Measurements from ENCODE around the gene OCA2.

Gene OCA2

DNA sequence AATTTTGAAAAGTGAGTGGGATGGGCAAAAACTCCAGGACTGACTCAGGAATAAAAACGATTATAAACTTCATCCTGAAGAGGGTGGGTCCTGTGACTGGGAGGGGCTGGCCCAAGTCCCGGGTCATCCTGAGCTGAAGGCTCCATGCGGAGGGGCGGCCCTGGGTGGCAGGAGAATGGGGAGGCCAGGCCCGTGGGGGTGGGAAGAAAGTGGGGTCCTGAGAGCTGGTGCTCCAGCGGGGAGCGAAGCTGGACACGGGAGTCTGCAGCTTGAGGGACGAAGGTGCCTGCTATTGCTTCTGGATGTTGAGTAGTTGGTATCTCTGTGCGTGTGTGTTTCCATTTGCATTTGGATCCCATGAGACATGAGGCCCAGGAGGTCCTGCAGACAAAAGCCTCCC, 4.7 kb upstream of the OCA2 start:
- no peak for DNase-seq

DNA sequence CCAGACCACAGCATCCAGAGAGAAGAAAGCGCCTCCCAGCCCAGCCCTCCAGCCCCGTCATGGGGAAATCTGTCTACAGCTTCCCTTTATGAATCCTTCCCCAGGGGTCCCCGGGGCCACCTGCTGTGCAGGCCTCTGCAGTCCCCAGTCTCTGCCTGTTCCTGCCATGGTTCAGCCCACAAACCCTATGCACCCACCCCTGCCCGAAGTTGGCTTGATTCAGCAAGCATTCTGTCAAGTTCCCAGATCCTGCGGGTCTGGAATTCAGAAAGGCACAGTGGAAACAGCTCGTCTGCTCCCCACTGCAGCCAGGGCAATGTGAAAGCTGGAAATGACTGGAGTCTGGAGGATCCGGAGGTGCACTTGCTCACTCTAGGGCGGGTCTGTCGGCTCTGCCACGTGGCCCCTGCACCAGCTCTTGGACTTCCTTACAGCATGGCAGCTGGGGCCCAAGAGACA, 2.9 kb upstream of the OCA2 start:
- no peak for DNase-seq

DNA sequence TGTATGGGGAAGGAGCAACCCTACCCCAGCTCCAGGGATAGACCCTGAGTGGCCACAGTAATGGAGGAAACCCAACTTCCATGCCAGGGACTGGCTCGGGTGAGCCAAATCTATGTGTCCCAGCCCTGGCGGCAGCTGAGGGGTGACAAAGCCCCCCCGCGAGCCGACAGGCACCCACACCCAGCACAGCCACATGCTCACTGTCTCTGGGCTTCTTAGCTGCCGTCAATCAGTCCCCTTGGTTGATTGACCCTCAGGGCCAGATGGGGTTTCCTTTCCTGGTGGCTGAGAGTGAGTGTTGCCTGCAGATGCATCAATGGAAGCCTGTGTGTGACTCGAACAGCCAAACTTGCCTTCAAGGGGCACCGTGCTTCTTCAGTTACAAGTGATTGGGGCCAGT, 2.1 kb upstream of the OCA2 start:
- DNase-seq = no peak

DNA sequence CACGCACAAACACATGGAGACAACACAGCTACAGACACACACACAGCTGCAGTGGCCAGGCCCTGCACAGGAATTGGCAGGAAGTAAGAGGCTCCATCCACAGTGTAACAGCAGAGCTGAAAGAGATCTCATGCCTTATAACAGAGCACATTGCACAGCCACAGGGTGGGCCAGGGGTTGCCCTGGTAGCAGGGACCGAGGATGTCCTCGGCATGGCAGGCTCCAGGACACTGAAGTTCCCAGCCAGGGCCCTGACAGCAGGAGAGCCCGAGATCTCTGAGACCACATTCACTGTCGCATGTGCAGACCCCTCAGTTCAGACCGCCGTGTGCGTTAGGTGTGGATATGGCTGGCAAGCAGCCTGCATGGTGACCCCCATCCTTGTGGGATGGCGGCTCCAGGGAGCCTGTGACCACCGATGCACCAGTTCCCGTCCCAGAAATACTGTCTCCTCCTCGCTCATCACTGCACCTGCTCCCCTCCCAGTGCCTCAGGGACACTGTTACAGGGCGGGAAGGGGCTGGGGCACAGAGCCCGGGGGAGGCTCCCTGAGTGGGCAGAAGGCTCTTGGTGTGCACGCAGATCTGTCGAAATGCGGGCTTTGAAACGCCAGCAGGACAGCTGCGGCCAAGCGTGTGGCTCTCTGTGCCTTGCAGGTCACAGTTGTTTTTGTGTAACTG, 1.5 kb upstream of the OCA2 start:
- DNase-seq = no peak

DNA sequence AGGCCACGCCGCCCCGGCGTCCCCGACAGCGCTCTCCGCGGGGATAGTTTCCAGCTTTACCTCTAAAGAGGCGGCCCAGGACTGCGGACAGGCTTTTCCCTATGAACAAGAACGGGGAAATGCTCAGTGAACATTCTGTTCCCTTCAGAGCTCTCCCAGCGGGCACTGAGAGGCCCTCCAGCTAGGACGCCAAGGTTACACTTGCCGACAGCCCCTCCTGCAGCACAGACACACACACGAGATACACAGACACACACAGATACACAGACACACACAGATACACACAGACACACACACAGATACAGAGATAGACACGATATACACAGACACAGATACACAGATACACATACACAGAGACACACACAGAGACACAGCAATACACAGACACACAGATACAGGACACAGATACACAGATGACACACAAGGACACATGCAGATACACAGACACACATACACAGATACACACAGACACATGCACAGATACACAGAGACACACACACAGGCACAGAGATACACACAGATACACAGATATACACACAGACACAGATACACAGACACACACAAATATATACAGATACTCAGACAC, 533 bp upstream of the OCA2 start:
- DNase-seq = no peak

DNA sequence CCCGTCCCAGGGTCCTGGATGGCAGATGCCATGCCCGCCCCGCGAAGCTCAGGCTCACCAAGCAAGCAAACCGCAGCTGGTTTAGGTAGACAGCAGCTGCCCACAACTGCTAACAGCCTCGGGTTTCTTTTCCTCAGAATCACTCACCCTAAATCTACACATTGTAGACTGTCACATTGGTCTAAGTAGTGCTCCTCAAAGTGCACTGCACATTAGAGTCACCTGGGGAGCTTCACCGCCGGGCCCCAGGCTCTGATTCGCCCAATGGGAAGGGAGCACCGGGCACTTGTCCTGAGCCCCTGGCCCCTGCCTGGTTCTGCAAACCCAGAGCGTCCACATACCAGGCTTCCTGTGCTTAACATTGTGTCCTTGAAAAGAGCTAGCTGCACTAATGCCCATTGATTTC, 752 bp downstream of the OCA2 start:
- DNase-seq = no peak

DNA sequence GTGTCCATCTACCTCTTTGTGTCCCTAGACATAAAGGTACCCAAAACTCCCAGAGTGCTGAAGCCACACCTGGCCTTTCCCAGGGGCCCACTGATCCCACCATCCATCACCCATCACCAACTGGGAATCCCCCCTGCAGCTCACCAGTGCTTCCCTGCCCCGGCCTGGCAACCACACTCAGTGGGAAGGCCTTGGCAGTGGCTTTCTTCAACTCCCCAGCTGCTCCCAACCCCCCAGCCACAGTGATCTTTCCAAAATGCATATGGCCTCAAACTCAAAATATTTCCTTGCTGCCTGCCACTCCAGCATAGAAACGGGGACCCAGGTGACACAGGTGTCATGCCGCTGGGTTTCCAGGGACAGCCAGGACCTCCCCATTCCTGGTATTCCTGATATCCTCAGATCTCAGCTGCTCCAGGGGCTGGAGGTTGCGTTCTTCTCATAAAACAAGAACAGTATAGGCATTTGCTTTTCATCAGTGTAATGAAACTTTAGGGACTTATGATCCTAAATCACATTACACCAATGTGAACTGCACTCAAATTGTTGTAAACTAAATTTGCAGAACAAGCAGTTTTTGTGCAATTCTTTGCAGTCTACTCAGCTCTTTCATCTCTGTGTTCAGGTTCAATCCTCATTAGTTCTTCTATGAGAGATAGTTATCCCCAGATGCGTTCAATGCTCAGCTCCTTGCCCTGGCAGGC, 1.3 kb downstream of the OCA2 start:
- no peak for DNase-seq

DNA sequence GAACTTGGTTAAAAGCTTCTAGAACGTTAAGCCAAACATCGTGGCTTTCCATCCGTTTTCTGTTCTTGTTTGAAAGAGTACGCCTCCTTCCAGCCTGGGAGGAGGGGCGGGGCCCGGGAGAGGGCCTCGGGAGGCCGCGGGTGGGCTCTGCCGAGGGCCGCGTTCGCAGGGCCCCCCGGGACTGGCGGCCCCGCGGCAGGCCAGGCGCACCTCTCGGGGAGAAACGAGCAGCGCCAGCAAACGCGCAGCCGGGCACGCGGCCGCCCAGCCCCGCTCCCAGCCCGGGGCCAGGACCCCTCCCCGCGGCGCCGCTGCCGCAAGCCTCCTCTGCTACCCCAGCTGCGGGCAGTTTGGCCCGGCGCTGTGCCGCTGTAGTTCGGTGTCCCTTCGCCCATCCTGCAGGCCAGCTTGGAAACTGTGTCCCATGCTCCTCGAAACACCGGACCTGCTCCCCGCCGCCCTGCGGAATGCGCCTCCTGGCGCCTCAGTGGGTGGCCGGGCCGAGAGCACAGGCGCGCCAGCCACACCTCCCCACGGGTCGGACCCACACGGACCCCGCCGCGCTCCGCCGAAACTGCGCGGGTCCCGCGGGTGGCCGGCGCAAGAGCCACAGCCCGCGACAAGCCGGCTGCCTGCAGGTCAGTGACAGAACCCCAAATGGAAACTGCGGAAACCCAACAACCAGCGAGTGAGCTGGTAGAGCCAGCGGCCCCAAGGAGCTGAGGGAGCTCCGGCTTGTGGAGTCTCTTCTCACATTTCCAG, 2.3 kb downstream of the OCA2 start:
- DNase-seq = no peak

DNA sequence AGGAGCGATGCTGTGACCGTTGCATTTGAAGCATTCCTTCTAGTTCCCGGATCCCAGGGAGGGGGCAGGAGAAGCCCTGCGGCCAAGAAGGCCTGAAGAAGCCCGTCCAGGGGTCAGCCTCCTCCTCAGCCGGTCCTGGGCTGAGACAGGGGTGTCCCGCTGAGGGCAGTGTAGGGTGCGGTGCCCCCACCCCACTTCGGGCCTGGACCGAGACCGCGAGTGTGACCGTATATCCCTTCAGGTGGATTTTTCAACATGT, 2.8 kb downstream of the OCA2 start:
- DNase-seq = no peak

DNA sequence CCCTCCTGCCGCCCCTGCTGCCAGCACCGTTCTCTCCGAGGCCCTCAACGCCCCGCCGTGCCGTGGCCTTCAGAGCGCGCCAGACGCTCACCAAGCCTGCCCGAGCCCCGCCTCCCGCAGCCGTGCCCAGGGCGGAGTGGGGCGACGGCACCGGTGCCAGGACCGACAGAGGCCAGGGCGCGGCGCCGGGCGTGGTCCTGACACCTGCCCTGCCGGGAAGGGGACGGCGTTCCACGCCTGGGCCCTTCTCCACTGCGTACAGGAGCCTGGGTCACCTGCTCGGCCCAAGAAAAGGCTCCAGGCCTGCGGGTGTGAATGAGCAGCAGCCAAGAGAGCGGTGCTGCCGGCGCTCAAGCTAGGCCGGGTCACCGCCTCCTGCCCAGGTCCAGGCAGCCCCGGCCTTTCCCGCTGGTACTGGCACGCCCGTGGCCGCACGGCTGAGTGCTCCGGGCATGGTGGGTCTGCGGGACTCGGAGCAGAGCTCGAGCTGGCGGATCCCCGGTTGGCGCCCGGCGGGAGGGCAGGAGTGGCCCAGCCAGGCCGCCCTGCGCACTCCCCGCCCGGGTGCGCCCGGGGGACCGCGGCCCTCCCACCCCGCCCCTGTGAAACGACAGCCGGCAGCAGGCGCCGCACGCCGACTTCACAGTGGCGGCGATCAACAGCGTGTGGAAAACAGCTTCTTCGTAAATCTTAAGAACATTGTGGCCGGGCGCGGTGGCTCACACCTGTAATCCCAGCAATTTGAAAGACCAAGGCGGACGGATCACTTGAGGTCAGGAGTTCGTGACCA, 4.2 kb downstream of the OCA2 start:
- DNase-seq = no peak

DNA sequence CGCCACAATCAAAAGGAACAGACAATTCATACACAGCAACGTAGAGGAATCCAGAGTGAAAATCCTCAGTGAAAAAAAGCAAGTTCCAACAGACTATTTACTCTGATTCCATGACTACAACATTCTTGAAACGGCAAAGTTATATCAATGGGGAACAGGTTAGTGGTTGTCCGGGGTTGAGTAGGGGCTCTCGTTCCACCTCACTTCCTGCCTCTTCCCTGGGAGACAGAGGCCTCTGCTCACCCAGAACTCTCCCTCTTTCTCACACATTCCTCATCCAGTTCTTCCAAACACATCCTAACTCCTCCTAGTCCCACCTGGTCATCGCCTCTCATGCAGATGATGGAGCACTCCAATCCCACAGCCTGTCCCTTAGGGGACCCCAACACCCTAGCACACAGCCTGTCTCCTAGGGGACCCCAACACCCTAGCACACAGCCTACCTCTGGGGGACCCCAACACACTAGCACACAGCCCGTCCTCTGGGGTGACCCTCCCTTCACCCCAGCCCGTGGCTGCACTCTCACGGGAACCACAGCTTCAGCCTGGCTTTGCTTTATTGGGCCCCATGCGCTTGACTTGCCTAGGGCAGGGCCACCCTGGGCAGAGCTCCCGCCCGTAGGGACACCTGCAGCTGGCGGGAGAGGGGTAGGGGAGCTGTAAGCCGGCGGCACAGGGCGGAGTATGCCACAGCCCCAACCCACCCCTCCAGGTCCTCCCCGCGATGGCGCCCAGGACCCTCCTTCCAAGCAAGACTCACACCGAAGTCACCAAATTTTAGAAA, 5.2 kb downstream of the OCA2 start:
- no peak for DNase-seq

DNA sequence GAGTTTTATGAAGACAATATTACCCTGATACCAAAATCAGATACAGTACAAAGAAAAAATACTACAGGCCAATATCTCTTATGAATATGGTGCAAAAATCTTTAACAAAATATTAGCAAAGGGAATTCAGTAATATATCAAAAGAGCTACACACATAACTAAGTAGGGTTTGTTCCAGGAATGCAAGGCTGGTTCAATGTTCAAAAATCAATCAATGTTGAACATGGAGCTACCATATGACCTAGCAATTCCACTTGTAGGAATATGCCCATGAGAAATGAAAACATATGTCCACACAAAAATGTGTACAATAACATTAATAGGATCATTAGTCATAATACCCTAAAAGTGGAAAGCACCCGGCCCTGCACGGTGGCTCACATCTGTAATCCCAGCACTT, 7.8 kb downstream of the OCA2 start:
- no peak for DNase-seq

DNA sequence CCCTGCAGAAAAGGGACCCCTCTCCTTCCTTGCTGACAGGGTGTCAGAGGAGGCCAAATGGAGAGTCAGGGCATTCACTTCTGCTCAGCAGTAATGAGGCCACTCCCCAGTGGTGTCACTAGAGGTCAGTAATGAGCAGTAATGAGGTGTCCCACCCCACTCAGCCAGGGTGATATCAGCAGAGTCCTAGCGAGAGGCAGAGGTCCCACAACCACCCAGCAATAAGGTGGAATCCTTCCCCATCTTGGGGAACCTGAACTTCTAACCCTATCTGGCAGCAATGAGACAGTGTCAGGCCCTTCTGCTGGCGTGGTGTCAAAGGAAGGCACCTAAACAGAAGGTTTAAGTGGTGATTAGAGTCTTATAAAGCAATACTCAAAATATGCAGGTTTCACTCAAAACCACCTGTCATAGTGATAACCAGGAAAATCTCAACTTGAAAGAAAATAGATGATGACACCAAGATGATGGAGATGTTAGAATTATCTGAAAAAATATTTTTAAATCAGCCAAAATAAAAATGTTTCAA, 12.9 kb downstream of the OCA2 start:
- no peak for DNase-seq

DNA sequence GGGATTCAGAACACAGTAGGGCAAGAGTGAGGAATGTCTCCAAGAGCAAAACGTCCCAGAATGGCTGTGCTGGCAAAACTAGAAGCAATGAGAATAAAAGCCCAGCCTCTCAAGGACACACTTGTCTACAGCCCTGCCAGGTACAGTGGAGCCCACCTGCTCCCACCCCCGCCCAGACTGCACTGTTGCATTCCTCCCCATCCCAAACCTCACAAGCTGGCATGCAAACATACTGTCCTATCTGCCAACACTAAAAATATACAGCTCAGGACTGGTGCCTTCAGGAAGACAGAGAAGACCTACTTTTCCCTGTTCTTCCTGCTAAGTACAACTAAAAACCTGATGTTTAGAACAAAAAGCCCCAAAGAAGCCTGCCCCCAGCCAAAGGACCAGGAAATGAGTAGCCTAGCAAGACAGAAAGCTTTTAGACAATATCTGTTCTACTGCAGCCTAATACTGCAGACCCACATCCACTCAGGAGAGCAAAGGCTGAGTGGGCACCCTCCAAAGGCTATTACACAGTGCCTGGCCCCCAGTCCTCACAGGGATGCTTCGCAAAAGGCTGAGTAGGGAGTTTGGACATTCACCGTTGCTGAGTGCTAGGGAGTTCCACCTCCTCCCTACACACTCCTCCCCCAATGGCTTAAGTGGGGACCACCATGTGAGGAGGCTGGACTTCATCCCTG, 13.5 kb downstream of the OCA2 start:
- no peak for DNase-seq

DNA sequence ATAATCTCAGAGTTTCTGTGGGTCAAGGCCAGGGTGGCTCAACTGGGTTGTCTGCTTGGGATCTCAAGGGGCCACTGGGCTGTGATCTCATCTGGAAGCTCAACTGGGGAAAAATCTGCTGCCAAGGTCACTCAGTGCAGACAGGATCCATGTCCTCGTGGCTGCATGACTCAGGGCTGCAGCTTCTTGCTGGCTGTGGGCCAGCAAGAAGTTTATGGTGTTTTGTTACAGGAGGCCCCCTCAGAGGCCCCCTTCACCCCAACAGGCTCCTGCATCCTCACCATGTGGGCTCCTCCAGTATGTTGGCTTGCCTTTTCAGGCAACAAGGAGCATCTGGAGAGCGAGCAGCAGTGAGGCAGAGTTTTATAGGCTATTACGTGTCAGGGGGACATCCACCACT, 14.6 kb downstream of the OCA2 start:
- DNase-seq = no peak

DNA sequence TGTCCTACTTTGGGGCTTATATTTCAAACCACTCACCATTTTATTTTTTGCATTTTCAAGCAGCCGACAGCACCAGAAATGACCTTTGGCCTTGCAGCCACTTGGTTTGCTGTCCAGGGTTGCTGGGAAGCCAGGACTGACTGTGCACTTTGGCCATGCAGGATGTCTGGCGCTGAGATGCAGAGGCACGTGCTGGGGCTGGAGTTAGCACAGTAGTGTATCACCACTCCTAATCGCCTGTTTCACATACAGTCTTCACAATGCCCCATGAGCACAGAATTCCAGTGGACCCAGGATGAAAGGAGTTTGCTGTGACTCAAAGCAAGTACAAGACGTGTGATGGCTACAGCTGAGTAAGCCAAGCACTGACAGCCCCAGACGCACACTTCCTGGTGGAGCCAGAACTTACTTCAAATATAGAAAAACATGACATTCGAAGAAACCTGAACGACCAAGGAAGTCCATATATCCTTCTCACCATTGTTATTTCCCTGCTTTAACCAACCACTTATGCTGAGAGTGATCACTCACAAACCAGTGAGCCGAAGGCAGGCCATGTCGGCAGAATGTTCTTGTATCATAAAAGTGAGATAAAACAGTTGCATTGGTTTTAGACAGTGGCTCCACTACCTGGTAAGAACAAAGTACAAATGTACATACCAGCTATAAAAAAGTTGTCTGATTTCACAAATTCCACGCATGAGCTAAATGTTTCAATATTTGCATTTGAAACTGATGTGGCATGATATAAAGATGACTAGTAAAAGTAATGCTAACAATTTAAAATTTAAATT, 16.0 kb downstream of the OCA2 start:
- DNase-seq = no peak

DNA sequence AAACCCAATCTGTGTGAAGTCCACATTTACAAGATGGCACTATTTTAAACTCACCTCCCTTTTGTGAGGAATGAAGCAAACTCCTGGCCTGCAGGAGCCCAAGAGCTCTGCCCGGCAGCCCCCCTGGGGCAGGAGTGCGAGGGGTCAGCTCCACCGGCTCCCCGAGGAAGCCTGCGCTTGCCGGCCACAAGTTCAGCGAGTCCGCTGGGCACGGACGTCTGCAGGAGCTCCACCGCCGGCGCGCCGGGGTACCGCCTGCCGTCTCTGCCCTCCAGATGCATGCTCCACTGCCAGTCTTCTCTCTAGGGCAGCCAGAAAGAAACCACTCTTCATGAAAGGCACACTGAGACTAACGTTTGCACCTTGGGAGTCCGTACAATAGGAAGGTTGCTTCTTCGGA, 17.5 kb downstream of the OCA2 start:
- DNase-seq = no peak

DNA sequence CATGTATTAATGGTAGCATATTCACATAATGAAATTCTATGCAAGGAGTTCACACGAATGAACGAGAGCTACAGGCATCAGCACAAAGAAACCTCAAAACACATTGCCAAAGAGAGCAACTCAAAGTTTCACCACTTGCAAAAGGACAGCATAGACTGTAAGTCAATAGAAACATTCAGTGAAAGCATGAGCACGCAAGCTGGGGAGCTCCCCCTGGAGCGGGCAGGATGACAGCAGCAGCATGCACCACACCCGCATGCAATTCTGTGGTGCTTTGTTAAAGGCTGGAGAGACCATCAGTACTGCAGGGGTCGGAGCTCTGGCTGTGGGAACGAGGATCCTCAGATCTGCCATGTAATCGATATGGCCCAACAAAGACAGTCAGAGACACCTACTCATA, 18.7 kb downstream of the OCA2 start:
- DNase-seq = no peak

DNA sequence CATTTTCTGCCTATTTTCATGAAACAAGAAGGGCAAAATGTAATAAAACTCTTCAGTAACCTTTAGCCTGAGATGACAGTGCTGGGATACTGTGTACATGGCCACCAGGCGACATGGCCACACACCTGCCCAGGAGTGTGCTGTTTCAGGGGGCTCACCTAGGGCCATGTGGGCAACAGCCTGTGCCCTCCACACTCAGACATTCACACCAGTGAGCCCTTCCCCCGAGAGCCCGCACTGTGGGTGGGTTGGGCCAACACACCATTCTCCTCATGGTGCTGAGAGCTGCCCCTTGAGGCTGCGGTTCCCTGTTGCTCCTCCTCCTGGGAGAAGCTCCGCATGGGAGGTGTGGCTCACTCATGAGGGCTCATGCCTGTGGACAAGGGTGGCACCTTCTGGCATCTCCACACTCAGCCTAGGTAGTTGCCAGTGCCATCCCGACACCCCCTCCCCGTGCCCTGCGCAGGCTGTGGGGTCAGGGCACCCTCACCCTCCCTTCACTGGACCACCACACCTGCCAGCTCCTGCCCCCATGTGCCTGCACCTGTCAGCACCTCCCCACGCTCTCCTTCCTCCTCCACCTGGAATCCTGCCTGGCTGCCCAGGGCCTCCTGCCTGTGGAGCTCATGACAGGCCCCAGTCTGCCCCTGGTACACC, 19.7 kb downstream of the OCA2 start:
- no peak for DNase-seq

DNA sequence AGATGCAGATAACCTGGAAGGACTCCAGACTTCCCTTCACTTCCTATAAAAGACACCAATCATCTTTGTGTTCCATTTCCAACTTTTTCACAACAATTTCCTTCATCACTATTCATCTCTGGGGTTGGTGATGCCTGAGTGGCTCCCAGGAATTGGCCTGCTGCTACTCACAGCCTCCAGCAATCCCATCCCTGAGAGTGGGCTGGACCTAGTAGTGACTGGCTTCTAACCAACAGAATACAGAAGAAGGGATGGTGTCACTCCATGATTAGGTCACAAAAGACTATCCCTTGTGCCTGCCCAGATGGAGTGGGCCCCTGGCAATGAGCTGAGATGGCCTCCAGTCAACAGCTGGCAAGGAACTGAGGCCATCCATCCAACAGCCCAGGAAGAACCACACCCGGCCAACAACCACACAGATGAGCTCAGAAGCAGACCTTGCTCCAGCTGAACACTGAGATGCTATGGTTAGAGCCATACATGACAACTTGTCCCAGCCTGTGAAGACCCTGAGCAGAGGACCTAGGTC, 20.9 kb downstream of the OCA2 start:
- no peak for DNase-seq
